WI38 (cell line): ENCODE data around the gene SGK1.
"Not testable (repeated sequence)": the region's sequence is repeated elsewhere in the genome, so short reads cannot be mapped to it uniquely, and the experiment has no call there.

Experiments used
- H3K4me3 ChIP-seq: 2 replicates; pipeline ENCODE4 v1.5.1; 2011; ENCODE audit warnings: low read depth, mild to moderate bottlenecking, control low read depth, low read length
- TF ChIP-seq, protein P1 (sequence below): IDR thresholded peaks from 2 replicates; pipeline ENCODE4 v1.5.1; 2012; ENCODE audit warnings: low read depth, mild to moderate bottlenecking, control low read depth, low read length

Gene SGK1

DNA sequence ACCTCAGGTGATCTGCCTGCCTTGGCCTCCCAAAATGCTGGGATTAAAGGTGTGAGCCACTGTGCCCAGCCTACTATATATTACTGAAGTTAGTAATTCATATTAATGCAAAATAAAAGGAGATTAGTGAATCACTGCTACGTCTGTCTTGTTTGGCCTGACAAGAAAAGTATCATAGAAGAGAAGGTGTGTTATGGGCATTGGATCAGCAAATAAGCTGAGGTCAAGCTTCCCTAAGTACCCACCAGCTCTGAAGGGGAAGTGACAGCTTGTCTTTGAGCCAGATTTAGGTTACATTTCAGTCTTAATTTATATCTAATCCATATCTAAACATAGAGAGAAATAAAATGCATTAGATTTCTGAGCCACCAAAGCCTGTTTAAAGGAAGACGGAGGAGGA, 7.1 kb downstream of the SGK1 start:
- no peak overlapping the region for H3K4me3 ChIP-seq
- TF ChIP-seq, protein P1, sequence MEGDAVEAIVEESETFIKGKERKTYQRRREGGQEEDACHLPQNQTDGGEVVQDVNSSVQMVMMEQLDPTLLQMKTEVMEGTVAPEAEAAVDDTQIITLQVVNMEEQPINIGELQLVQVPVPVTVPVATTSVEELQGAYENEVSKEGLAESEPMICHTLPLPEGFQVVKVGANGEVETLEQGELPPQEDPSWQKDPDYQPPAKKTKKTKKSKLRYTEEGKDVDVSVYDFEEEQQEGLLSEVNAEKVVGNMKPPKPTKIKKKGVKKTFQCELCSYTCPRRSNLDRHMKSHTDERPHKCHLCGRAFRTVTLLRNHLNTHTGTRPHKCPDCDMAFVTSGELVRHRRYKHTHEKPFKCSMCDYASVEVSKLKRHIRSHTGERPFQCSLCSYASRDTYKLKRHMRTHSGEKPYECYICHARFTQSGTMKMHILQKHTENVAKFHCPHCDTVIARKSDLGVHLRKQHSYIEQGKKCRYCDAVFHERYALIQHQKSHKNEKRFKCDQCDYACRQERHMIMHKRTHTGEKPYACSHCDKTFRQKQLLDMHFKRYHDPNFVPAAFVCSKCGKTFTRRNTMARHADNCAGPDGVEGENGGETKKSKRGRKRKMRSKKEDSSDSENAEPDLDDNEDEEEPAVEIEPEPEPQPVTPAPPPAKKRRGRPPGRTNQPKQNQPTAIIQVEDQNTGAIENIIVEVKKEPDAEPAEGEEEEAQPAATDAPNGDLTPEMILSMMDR, result no peak

GRCh38 chr6:134309983-134310605, 7.8 kb downstream of the SGK1 start:
- TF ChIP-seq, protein P1, result no peak
- no peak overlapping the region for H3K4me3 ChIP-seq

DNA sequence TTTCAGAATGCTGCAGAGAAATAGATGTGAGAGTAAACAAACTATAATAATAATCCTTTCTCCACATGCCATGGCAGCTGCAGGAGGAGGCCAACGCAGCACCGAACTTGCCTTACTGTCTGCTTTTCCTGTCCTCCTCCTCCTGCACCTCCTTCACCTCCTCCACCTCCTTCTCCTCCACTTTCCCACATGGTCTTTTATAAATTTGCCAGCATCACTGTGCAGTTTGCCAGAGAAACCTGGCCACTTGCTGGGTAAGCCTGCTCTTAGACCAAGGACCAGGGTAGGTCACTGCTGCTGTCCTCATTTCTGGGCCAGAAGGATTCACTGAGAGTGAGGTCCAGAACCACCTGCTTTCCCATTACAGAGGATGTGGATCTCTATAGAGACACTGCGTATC, 8.7 kb downstream of the SGK1 start:
- TF ChIP-seq, protein P1, result no peak
- H3K4me3 ChIP-seq, result no peak overlapping the region

DNA sequence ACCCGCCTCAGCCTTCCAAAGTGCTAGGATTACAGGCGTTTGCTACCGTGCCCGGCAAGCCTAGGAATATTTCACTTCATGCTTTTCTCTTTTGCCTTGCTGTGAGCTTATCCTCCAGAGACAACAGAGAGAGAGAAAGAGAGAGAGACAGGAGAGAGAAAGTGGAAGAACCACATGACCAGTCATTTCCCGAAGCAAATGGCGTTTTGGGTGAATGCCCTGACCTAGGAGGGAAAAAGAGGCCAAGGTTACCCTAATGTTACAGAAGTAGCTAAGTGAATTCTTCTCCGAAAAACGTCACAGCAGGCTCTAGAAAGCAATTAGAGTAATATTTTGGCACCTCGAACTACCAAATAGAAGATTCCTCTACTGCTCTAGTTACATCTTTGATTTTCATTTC, 9.1 kb downstream of the SGK1 start:
- TF ChIP-seq, protein P1, result no peak
- no peak overlapping the region for H3K4me3 ChIP-seq

GRCh38 chr6:134307870-134308269, 10.0 kb downstream of the SGK1 start:
- no peak overlapping the region for H3K4me3 ChIP-seq
- TF ChIP-seq, protein P1, result no peak

DNA sequence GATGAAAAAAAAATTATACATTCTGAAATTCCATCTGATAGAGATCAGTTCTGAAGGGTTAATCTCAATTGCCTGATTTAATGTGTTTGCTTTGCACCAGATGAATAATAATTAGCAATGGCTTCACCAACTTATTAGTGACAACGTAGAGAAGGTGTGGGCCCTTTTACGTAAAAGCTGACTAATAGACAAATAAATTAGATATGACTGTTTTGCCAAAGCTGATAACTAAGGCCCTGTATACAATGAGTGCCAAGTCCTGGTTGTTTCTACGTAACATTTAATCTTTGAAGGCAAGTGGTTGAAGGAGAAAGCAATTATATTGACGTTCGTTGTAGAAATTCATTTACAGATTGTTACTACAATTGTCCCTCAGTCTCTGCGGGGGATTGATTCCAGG, 10.8 kb downstream of the SGK1 start:
- TF ChIP-seq, protein P1, result no peak
- H3K4me3 ChIP-seq, result no peak overlapping the region

DNA sequence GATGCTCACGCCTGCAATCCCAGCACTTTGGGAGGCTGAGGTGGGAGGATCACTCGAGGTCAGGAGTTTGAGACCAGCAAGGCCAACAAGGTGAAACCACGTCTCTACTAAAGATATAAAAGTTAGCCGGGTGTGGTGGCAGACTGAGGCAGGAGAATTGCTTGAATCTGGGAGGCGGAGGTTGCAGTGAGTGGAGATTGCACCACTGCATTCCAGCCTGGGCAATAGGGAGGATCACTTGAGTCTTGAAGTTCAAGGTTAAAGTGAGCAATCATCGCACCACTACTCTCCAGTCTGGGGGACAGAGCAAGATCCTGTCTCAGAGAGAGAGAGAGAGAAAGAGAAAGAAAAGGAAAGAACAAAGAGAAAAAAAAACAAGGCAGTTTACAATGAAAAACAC, 13.5 kb downstream of the SGK1 start:
- not testable (repeated sequence) for H3K4me3 ChIP-seq

- no peak overlapping the region for H3K4me3 ChIP-seq
- TF ChIP-seq, protein P1, result no peak
Measured at GRCh38 chr6:134303891-134304290, 14.0 kb downstream of the SGK1 start.
